CD4-positive, CD25-positive, alpha-beta regulatory T cell (primary cell): ENCODE measurements around the gene CACNG5. TPM values are rescaled to one million over a fixed set of nuclear protein-coding genes. Genes with fewer than 3 reads are reported as not detected.

Experiments used
- ATAC-seq, 2 donors: fragments of 150-1000 bp; cut with Tn5 transposase; one replicate each; pipeline ENCODE4 v1.10.0; 2021; ENCODE audit warnings: low read depth in 2 of 2, moderate number of reproducible peaks in 2 of 2, moderate library complexity in 1 of 2
- DNase-seq, 3 donors: peaks; one replicate each; pipeline versions ENCODE4 v3.0.0 to v3.0.0-alpha.2; 2012 to 2022; ENCODE audit warnings: mixed read lengths in 1 of 3
- H3K27ac ChIP-seq: one replicate; pipeline ENCODE4 v1.7.0; 2013; ENCODE audit warnings: mild to moderate bottlenecking, low read length; ENCODE audit not compliant: insufficient read depth, poor library complexity, severe bottlenecking
- H3K27me3 ChIP-seq: one replicate; pipeline ENCODE4 v1.7.0; 2013; ENCODE audit warnings: low read length; ENCODE audit not compliant: control insufficient read depth, insufficient read depth
- H3K36me3 ChIP-seq: one replicate; pipeline ENCODE4 v1.7.0; 2013; ENCODE audit warnings: mild to moderate bottlenecking, low read length, moderate library complexity; ENCODE audit not compliant: control insufficient read depth, insufficient read depth
- H3K4me1 ChIP-seq: 2 replicates; pipeline ENCODE4 v1.7.0; 2013; ENCODE audit warnings: mild to moderate bottlenecking, low read length; ENCODE audit not compliant: insufficient read depth, control insufficient read depth, poor library complexity, severe bottlenecking
- H3K4me3 ChIP-seq: one replicate; pipeline ENCODE4 v1.7.0; 2013; ENCODE audit warnings: low read depth, mild to moderate bottlenecking, low read length, moderate library complexity
- H3K9me3 ChIP-seq, 2 experiments: 1 replicate in 1 of 2; 2 replicates in 1 of 2; pipeline ENCODE4 v1.7.0; 2013; ENCODE audit warnings: low read length in 2 of 2, mild to moderate bottlenecking in 1 of 2, moderate library complexity in 1 of 2; ENCODE audit not compliant: control insufficient read depth in 2 of 2
- H3K27ac Mint-ChIP-seq, 3 donors: one replicate each; pipeline ENCODE4 v1.8.0; 2020 to 2022; ENCODE audit warnings: mild to moderate bottlenecking in 3 of 3, mixed read lengths in 3 of 3, moderate library complexity in 2 of 3
- H3K27me3 Mint-ChIP-seq: one replicate; pipeline ENCODE4 v1.8.0; 2022; ENCODE audit warnings: mild to moderate bottlenecking, mixed read lengths
- H3K36me3 Mint-ChIP-seq: one replicate; pipeline ENCODE4 v1.8.0; 2020; ENCODE audit warnings: mixed read lengths
- H3K4me1 Mint-ChIP-seq, 4 donors: one replicate each; pipeline ENCODE4 v1.8.0; 2020 to 2022; ENCODE audit warnings: mixed read lengths in 4 of 4, mild to moderate bottlenecking in 1 of 4
- H3K4me3 Mint-ChIP-seq, 4 donors: one replicate each; pipeline ENCODE4 v1.8.0; 2020 to 2022; ENCODE audit warnings: mild to moderate bottlenecking in 4 of 4, mixed read lengths in 4 of 4, moderate library complexity in 3 of 4
- H3K9me3 Mint-ChIP-seq, 7 donors: one replicate each; pipeline ENCODE4 v1.8.0; 2020 to 2022; ENCODE audit warnings: mixed read lengths in 7 of 7, mild to moderate bottlenecking in 3 of 7, moderate library complexity in 2 of 7
- polyA plus RNA-seq, 4 donors: library from polyadenylated mRNA; unstranded; fragments of 300-500 nt; fragmentation: Illumina TruSeq; gene quantifications; one replicate each; pipeline ENCODE4 v1.2.3, GENCODE V29; 2021
- total RNA-seq: library from RNA; stranded (reverse); gene quantifications from one replicate; pipeline ENCODE4 v1.2.3, GENCODE V29; 2022

Gene CACNG5
- total and polyA plus RNA-seq, 5 donors from 2014 or later, result not detected

DNA sequence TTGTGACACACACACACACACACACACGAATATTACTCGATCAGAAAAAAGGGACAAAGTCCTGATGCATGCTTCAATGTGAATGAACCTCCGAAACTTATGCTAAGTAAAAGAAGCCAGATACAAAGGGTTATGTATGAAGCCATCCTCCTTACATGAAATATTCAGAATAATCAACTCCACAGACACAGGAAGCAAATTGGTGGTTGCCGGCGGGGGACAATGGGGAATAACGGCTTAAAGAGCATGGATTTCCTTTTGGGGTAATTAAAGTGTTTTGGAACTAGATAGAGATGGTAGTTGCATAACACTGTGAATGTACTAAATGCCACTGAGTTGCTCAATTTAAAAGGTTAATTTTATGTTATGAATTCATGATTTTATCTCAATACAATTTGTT is 8.1 kb upstream of the CACNG5 start:
- Mint-ChIP-seq H3K4me3 (no peak overlapping the region), H3K36me3 (no peaks in the 10 kb centered on the region), H3K27ac (no peak overlapping the region), H3K4me1 (peaks cover 0 to 4% (median 1%) of the 10 kb centered on the region in 4 donors), H3K9me3 (peaks cover 0 to 6% (median 0%) of the 10 kb centered on the region in 7 donors), H3K27me3 (peaks cover 28% of the 10 kb centered on the region)
- no peak overlapping the region for H3K27ac ChIP-seq
- no peaks in the 10 kb centered on the region for H3K4me1 ChIP-seq
- peaks cover 9% of the 10 kb centered on the region for H3K27me3 ChIP-seq
- ATAC-seq, result no peak
- no peak for DNase-seq
- H3K4me3 ChIP-seq, result no peak overlapping the region
- no peaks in the 10 kb centered on the region for H3K9me3 ChIP-seq
- no peaks in the 10 kb centered on the region for H3K36me3 ChIP-seq

DNA sequence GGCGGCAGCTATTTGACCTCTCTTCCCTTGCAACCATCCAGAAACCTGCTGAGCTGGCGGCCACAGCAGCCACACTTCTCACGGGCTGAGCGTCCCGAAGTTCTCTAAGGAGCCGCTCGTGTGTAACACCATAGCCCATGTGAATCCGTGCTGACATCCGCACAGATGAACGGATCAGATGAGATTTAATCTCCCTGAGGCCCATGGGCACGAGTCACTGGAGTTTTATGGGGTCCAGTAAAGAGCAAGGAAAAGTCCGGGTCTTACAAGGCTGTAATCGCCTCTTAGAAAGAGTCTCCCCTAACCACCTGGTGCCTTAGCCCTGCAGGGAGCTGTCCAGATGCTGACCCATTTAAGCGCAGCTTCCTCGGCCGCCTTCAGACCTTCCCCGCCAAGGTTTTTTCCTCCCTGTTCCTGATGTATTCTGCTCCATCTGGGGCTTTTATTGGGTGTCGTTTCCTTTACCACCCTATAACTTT is 5.5 kb upstream of the CACNG5 start:
- Histone ChIP-seq H3K9me3 (no peaks in the 10 kb centered on the region), H3K4me3 (no peak overlapping the region), H3K36me3 (no peaks in the 10 kb centered on the region), H3K27me3 (peaks cover 17% of the 10 kb centered on the region), H3K27ac (no peak overlapping the region), H3K4me1 (no peaks in the 10 kb centered on the region)
- DNase-seq (peak in 2 of 3 donors; percentile 12 to 28), ATAC-seq (no peak)
- Mint-ChIP-seq H3K36me3 (no peaks in the 10 kb centered on the region), H3K27me3 (peaks cover 47% of the 10 kb centered on the region), H3K9me3 (peaks cover 0 to 7% (median 0%) of the 10 kb centered on the region in 7 donors), H3K4me3 (no peak overlapping the region), H3K4me1 (peaks cover 0 to 4% (median 1%) of the 10 kb centered on the region in 4 donors), H3K27ac (no peak overlapping the region)

DNA sequence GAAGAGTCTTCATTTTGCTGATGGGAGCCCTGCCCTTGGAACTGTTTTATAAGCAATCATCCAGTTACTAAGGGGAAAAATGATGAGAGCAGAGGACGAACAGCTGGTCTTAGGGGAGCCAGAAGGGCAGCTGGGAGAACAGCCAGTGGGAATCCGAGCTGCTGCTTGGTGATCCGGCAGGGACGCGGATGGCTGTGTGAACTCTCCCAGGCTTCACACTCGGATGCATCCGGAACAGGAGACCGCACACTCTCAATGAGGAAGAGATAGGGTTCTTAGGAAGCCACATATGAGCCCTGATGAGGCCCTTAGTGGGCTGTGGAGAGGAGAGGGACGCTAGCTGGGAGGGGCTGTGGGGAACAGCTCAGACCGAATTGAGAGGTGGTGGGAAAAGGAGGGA is 5.0 kb upstream of the CACNG5 start:
- Histone ChIP-seq H3K27me3 (peaks cover 18% of the 10 kb centered on the region), H3K36me3 (no peaks in the 10 kb centered on the region), H3K27ac (no peak overlapping the region), H3K9me3 (no peaks in the 10 kb centered on the region), H3K4me3 (no peak overlapping the region), H3K4me1 (no peaks in the 10 kb centered on the region)
- peaks cover 49% of the 10 kb centered on the region for H3K27me3 Mint-ChIP-seq
- H3K4me3 Mint-ChIP-seq, result no peak overlapping the region
- DNase-seq (no peak), ATAC-seq (no peak)
- peaks cover 0 to 4% (median 1%) of the 10 kb centered on the region in 4 donors for H3K4me1 Mint-ChIP-seq
- H3K27ac Mint-ChIP-seq, result no peak overlapping the region
- no peaks in the 10 kb centered on the region for H3K36me3 Mint-ChIP-seq
- peaks cover 0 to 6% (median 0%) of the 10 kb centered on the region in 7 donors for H3K9me3 Mint-ChIP-seq

DNA sequence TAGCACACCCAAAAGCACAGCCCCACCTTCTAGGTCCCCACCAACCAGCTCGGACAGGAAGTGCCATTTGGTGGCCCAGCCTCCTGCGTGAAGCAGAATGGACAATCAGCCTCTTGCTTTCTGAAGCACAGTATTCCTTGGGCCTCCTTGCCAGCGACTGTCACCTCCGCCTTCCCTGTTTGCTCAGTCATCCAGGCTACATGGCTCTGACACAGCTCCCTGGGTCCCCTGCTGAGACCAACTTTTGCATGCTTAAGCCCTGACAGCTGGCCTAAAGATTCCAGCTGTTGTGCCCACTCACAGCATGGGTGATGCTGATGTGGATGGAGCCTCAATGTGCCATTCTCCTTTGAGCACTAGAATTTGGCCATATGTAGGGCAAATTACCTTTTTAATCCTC is 4.5 kb upstream of the CACNG5 start:
- Mint-ChIP-seq H3K36me3 (no peaks in the 10 kb centered on the region), H3K27ac (no peak overlapping the region), H3K4me1 (peaks cover 0 to 4% (median 1%) of the 10 kb centered on the region in 4 donors), H3K4me3 (no peak overlapping the region), H3K27me3 (peaks cover 51% of the 10 kb centered on the region), H3K9me3 (peaks cover 0 to 6% (median 0%) of the 10 kb centered on the region in 7 donors)
- H3K4me1 ChIP-seq, result no peaks in the 10 kb centered on the region
- H3K9me3 ChIP-seq, result no peaks in the 10 kb centered on the region
- no peaks in the 10 kb centered on the region for H3K36me3 ChIP-seq
- DNase-seq (no peak), ATAC-seq (no peak)
- H3K27ac ChIP-seq, result no peak overlapping the region
- no peak overlapping the region for H3K4me3 ChIP-seq
- peaks cover 18% of the 10 kb centered on the region for H3K27me3 ChIP-seq

DNA sequence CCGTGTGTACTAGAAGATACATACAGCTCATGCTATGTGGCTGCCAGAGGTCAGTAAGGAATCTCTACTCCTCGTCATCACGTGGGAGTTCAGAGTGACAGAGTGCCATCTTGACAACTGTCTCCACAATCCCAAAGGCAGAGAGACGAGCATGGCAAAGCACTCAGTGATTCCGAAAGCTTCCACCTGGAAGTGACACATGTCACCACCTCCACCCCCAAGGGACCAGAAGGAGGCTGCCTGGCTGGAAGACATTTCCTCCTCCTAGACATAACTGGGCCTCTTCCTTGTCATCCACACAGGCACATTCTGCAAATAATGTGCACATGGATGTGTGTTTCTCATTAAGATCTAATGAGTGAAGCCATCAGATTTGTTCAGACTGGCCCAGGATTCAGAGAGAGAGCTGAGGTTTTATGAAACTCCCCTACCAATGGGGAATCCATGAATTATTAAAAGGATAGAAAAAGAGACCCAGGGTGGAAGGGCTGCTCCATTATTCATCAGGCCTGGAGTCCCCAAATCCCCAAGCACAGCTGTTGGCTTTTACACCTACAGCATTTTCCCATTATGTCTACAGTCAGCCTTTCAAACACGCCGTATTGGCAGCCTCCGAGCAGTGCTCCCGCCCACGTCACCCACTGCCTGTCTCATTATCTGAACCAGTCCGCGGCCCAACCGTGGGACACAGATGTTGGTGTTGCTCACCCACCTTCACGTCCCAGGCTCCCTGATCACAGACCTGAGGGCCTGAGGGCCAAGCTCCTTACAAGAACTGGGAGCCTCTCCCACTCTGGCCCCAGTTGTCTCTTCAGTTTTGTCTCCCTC is 3.3 kb upstream of the CACNG5 start:
- ATAC-seq (no peak), DNase-seq (no peak)
- Mint-ChIP-seq H3K4me1 (peaks cover 0 to 4% (median 1%) of the 10 kb centered on the region in 4 donors), H3K4me3 (no peak overlapping the region), H3K9me3 (peaks cover 0 to 6% (median 0%) of the 10 kb centered on the region in 7 donors), H3K27me3 (peaks cover 62% of the 10 kb centered on the region), H3K27ac (no peak overlapping the region), H3K36me3 (no peaks in the 10 kb centered on the region)
- Histone ChIP-seq H3K36me3 (no peaks in the 10 kb centered on the region), H3K4me3 (no peak overlapping the region), H3K27me3 (peaks cover 18% of the 10 kb centered on the region), H3K27ac (no peak overlapping the region), H3K9me3 (no peaks in the 10 kb centered on the region), H3K4me1 (no peaks in the 10 kb centered on the region)

DNA sequence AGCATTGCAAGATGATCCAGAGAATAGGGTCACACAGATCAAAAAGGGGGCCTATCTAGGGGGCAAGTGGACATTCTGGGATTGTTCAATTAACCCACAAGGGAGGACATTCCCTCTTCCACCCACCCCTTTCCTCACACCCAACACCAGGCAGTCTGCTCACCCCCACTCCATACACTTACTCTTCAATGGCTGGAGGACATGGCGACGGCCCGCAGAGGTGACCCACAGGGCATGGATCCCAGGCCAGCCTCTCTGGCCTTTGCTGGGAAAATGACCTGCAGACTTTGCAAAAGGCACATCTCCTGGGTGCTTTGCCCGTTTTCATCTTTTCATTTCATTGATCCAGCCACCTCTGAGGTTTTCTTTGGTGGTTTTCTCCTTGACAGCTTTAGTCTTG is 1.7 kb upstream of the CACNG5 start:
- Mint-ChIP-seq H3K9me3 (peaks cover 0 to 6% (median 0%) of the 10 kb centered on the region in 7 donors), H3K27me3 (peaks cover 70% of the 10 kb centered on the region), H3K36me3 (no peaks in the 10 kb centered on the region), H3K27ac (no peak overlapping the region), H3K4me3 (no peak overlapping the region), H3K4me1 (peaks cover 0 to 4% (median 1%) of the 10 kb centered on the region in 4 donors)
- no peak for DNase-seq
- Histone ChIP-seq H3K27ac (no peak overlapping the region), H3K4me3 (no peak overlapping the region), H3K36me3 (no peaks in the 10 kb centered on the region), H3K9me3 (no peaks in the 10 kb centered on the region), H3K4me1 (no peaks in the 10 kb centered on the region), H3K27me3 (peaks cover 18% of the 10 kb centered on the region)
- no peak for ATAC-seq

DNA sequence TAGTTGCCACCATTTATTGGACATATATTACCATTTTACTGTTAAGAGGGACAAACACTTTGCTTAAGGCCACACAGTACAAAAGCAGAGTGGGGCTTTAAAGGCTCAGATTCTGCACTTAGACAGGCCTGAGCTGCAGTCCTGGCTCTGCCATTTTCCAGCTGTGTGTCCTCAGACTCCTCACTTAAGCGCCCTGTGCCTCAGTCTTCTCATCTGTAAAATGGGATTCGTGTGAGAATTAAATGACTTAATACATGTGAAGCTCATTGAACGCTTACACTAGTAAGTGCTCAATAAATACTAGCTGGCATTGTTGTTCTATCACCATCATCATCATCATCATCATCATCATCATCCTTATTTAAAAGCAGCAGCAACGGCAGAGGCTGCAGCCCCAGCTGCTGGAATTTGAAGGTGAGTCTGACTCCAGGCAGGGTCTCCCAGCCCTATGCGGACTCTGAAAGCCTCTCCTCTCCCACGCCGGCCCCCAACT is 445 bp upstream of the CACNG5 start:
- no peak for ATAC-seq
- no peak overlapping the region for H3K27ac ChIP-seq
- peaks cover 12% of the 10 kb centered on the region for H3K27me3 ChIP-seq
- Mint-ChIP-seq H3K27ac (no peak overlapping the region), H3K4me3 (no peak overlapping the region), H3K36me3 (no peaks in the 10 kb centered on the region), H3K27me3 (peaks cover 63% of the 10 kb centered on the region), H3K4me1 (peaks cover 0 to 4% (median 0%) of the 10 kb centered on the region in 4 donors), H3K9me3 (peaks cover 0 to 6% (median 0%) of the 10 kb centered on the region in 7 donors)
- no peaks in the 10 kb centered on the region for H3K9me3 ChIP-seq
- DNase-seq, result no peak
- H3K4me3 ChIP-seq, result no peak overlapping the region
- no peaks in the 10 kb centered on the region for H3K36me3 ChIP-seq
- no peaks in the 10 kb centered on the region for H3K4me1 ChIP-seq
